ENCODE data around the gene LRRC72. TPM values are rescaled to one million over a fixed set of nuclear protein-coding genes. Genes with fewer than 3 reads are reported as not detected.
"Not testable (repeated sequence)": the region's sequence is repeated elsewhere in the genome, so short reads cannot be mapped to it uniquely, and the experiment has no call there.

The LRRC72 gene
- total and polyA plus RNA-seq, 7 experiments from 2014 or later: not detected

- intact Hi-C loops (cut with micrococcal nuclease): no loop called here
- ChIA-PET POLR2A (no interaction called here), CTCF (no interaction called here)
- Histone ChIP-seq H3K27ac (ENCODE audit: low read depth, low read length) (no peak overlapping the region), H3K4me1 (ENCODE audit: control insufficient read depth in 2 of 2, insufficient read depth in 2 of 2, low read length in 2 of 2) (no peaks in the 10 kb centered on the region), H3K36me3 (ENCODE audit: control insufficient read depth in 2 of 3, insufficient read depth in 3 of 3, low read length in 3 of 3) (no peaks in the 10 kb centered on the region), H3K9me3 (ENCODE audit: control insufficient read depth in 2 of 3, low read length in 3 of 3) (no peaks in the 10 kb centered on the region), H3K27me3 (ENCODE audit: control insufficient read depth in 2 of 2, insufficient read depth in 2 of 2, low read length in 2 of 2) (no peaks in the 10 kb centered on the region), H3K4me3 (ENCODE audit: low read length) (no peak overlapping the region)
- ATAC-seq (no peak), DNase-seq (no peak)
- no peaks in the 10 kb centered on the region for H3K36me3 Mint-ChIP-seq
- peaks cover 0 to 5% (median 0%) of the 10 kb centered on the region in 7 donors for H3K4me1 Mint-ChIP-seq
- peaks cover 0 to 8% (median 2%) of the 10 kb centered on the region in 5 donors for H3K27me3 Mint-ChIP-seq
- H3K4me3 Mint-ChIP-seq: no peak overlapping the region
- no peaks in the 10 kb centered on the region for H3K9me3 Mint-ChIP-seq
- no peak overlapping the region for H3K27ac Mint-ChIP-seq
These were observed 33.4 kb upstream of the LRRC72 start for GRCh38 chr7:16493266-16493665.

- H3K4me1 ChIP-seq (ENCODE audit: control insufficient read depth in 2 of 2, insufficient read depth in 2 of 2, low read length in 2 of 2): no peaks in the 10 kb centered on the region
- H3K36me3 ChIP-seq (ENCODE audit: control insufficient read depth in 2 of 3, insufficient read depth in 3 of 3, low read length in 3 of 3): no peaks in the 10 kb centered on the region
- ChIA-PET CTCF (no interaction called here), POLR2A (interaction anchor here (0.5 kb wide), 1 partner anchor 39 kb away, joined by 3 read pairs; no protein-coding TSS in a partner anchor)
- no peaks in the 10 kb centered on the region for H3K27me3 ChIP-seq (ENCODE audit: control insufficient read depth in 2 of 2, insufficient read depth in 2 of 2, low read length in 2 of 2)
- H3K27ac Mint-ChIP-seq: no peak overlapping the region
- no peak overlapping the region for H3K4me3 Mint-ChIP-seq
- H3K27me3 Mint-ChIP-seq: peaks cover 0 to 10% (median 0%) of the 10 kb centered on the region in 5 donors
- H3K36me3 Mint-ChIP-seq: no peaks in the 10 kb centered on the region
- no peak overlapping the region for H3K27ac ChIP-seq (ENCODE audit: low read depth, low read length)
- no peaks in the 10 kb centered on the region for H3K9me3 Mint-ChIP-seq
- ATAC-seq: no peak
- DNase-seq: no peak
- H3K4me1 Mint-ChIP-seq: peaks cover 0 to 5% (median 0%) of the 10 kb centered on the region in 7 donors
- H3K4me3 ChIP-seq (ENCODE audit: low read length): no peak overlapping the region
- no peaks in the 10 kb centered on the region for H3K9me3 ChIP-seq (ENCODE audit: control insufficient read depth in 2 of 3, low read length in 3 of 3)
- intact Hi-C loops (cut with micrococcal nuclease): no loop called here
These were observed 32.1 kb upstream of the LRRC72 start for GRCh38 chr7:16494551-16494950.

- Mint-ChIP-seq H3K4me3 (no peak overlapping the region), H3K4me1 (peaks cover 0 to 5% (median 0%) of the 10 kb centered on the region in 7 donors), H3K27me3 (peaks cover 0 to 10% (median 0%) of the 10 kb centered on the region in 5 donors), H3K36me3 (no peaks in the 10 kb centered on the region), H3K27ac (no peak overlapping the region), H3K9me3 (no peaks in the 10 kb centered on the region)
- Histone ChIP-seq H3K36me3 (ENCODE audit: control insufficient read depth in 2 of 3, insufficient read depth in 3 of 3, low read length in 3 of 3) (no peaks in the 10 kb centered on the region), H3K27ac (ENCODE audit: low read depth, low read length) (no peak overlapping the region), H3K9me3 (ENCODE audit: control insufficient read depth in 2 of 3, low read length in 3 of 3) (no peaks in the 10 kb centered on the region), H3K4me1 (ENCODE audit: control insufficient read depth in 2 of 2, insufficient read depth in 2 of 2, low read length in 2 of 2) (no peaks in the 10 kb centered on the region), H3K27me3 (ENCODE audit: control insufficient read depth in 2 of 2, insufficient read depth in 2 of 2, low read length in 2 of 2) (no peaks in the 10 kb centered on the region), H3K4me3 (ENCODE audit: low read length) (no peak overlapping the region)
- no peak for ATAC-seq
- intact Hi-C loops (cut with micrococcal nuclease): no loop called here
- ChIA-PET POLR2A (no interaction called here), CTCF (no interaction called here)
- DNase-seq: no peak
These were observed 31.5 kb upstream of the LRRC72 start for GRCh38 chr7:16494955-16495719.

- Mint-ChIP-seq H3K9me3 (no peaks in the 10 kb centered on the region), H3K27me3 (peaks cover 0 to 21% (median 0%) of the 10 kb centered on the region in 5 donors), H3K27ac (no peak overlapping the region), H3K4me3 (no peak overlapping the region), H3K36me3 (no peaks in the 10 kb centered on the region), H3K4me1 (no peaks in the 10 kb centered on the region)
- DNase-seq: no peak
- H3K4me1 ChIP-seq (ENCODE audit: control insufficient read depth in 2 of 2, insufficient read depth in 2 of 2, low read length in 2 of 2): no peaks in the 10 kb centered on the region
- intact Hi-C loops (cut with micrococcal nuclease): no loop called here
- H3K27ac ChIP-seq (ENCODE audit: low read depth, low read length): no peak overlapping the region
- no peaks in the 10 kb centered on the region for H3K36me3 ChIP-seq (ENCODE audit: control insufficient read depth in 2 of 3, insufficient read depth in 3 of 3, low read length in 3 of 3)
- POLR2A ChIA-PET: no interaction called here
- no peak overlapping the region for H3K4me3 ChIP-seq (ENCODE audit: low read length)
- H3K9me3 ChIP-seq (ENCODE audit: control insufficient read depth in 2 of 3, low read length in 3 of 3): no peaks in the 10 kb centered on the region
- no peaks in the 10 kb centered on the region for H3K27me3 ChIP-seq (ENCODE audit: control insufficient read depth in 2 of 2, insufficient read depth in 2 of 2, low read length in 2 of 2)
- CTCF ChIA-PET: interaction anchor here (0.5 kb wide), 1 partner anchor 19 kb away, joined by 3 read pairs; no protein-coding TSS in a partner anchor
- no peak for ATAC-seq
These were observed 28.5 kb upstream of the LRRC72 start for GRCh38 chr7:16498122-16498521.

- H3K36me3 ChIP-seq (ENCODE audit: control insufficient read depth in 2 of 3, insufficient read depth in 3 of 3, low read length in 3 of 3): no peaks in the 10 kb centered on the region
- H3K27me3 ChIP-seq (ENCODE audit: control insufficient read depth in 2 of 2, insufficient read depth in 2 of 2, low read length in 2 of 2): no peaks in the 10 kb centered on the region
- H3K4me1 Mint-ChIP-seq: no peaks in the 10 kb centered on the region
- no peak overlapping the region for H3K27ac Mint-ChIP-seq
- H3K4me1 ChIP-seq (ENCODE audit: control insufficient read depth in 2 of 2, insufficient read depth in 2 of 2, low read length in 2 of 2): no peaks in the 10 kb centered on the region
- ChIA-PET POLR2A (no interaction called here), CTCF (no interaction called here)
- H3K4me3 ChIP-seq (ENCODE audit: low read length): no peak overlapping the region
- intact Hi-C loops (cut with micrococcal nuclease): no loop called here
- H3K27ac ChIP-seq (ENCODE audit: low read depth, low read length): no peak overlapping the region
- no peak overlapping the region for H3K4me3 Mint-ChIP-seq
- no peaks in the 10 kb centered on the region for H3K9me3 ChIP-seq (ENCODE audit: control insufficient read depth in 2 of 3, low read length in 3 of 3)
- H3K36me3 Mint-ChIP-seq: no peaks in the 10 kb centered on the region
- DNase-seq (no peak), ATAC-seq (no peak)
- H3K27me3 Mint-ChIP-seq: peaks cover 3 to 13% (median 11%) of the 10 kb centered on the region in 5 donors
- peaks cover 0 to 2% (median 0%) of the 10 kb centered on the region in 11 donors for H3K9me3 Mint-ChIP-seq
These were observed 24.3 kb upstream of the LRRC72 start for GRCh38 chr7:16502303-16502702.

GRCh38 chr7:16504019-16504418, 22.6 kb upstream of the LRRC72 start:
- H3K36me3 Mint-ChIP-seq: no peaks in the 10 kb centered on the region
- H3K27me3 Mint-ChIP-seq: peaks cover 3 to 21% (median 10%) of the 10 kb centered on the region in 5 donors
- H3K4me1 Mint-ChIP-seq: no peaks in the 10 kb centered on the region
- no peak overlapping the region for H3K4me3 Mint-ChIP-seq
- ATAC-seq (no peak), DNase-seq (no peak)
- peak overlapping the region in 1 of 9 donors; percentile 21 for H3K27ac Mint-ChIP-seq
- no peaks in the 10 kb centered on the region for H3K36me3 ChIP-seq (ENCODE audit: control insufficient read depth in 2 of 3, insufficient read depth in 3 of 3, low read length in 3 of 3)
- H3K27ac ChIP-seq (ENCODE audit: low read depth, low read length): no peak overlapping the region
- intact Hi-C loops (cut with micrococcal nuclease): no loop called here
- no peak overlapping the region for H3K4me3 ChIP-seq (ENCODE audit: low read length)
- H3K9me3 Mint-ChIP-seq: peaks cover 0 to 6% (median 0%) of the 10 kb centered on the region in 11 donors
- no peaks in the 10 kb centered on the region for H3K27me3 ChIP-seq (ENCODE audit: control insufficient read depth in 2 of 2, insufficient read depth in 2 of 2, low read length in 2 of 2)
- H3K9me3 ChIP-seq (ENCODE audit: control insufficient read depth in 2 of 3, low read length in 3 of 3): no peaks in the 10 kb centered on the region
- POLR2A ChIA-PET: no interaction called here
- no peaks in the 10 kb centered on the region for H3K4me1 ChIP-seq (ENCODE audit: control insufficient read depth in 2 of 2, insufficient read depth in 2 of 2, low read length in 2 of 2)
- CTCF ChIA-PET: no interaction called here

GRCh38 chr7:16506422-16506821, 20.2 kb upstream of the LRRC72 start:
- DNase-seq; intact Hi-C loops (cut with micrococcal nuclease); H3K36me3 Mint-ChIP-seq; H3K27ac Mint-ChIP-seq; POLR2A ChIA-PET; H3K36me3 ChIP-seq (ENCODE audit: control insufficient read depth in 2 of 3, insufficient read depth in 3 of 3, low read length in 3 of 3); CTCF ChIA-PET; H3K4me3 ChIP-seq (ENCODE audit: low read length); H3K27me3 ChIP-seq (ENCODE audit: control insufficient read depth in 2 of 2, insufficient read depth in 2 of 2, low read length in 2 of 2); H3K4me3 Mint-ChIP-seq; H3K9me3 Mint-ChIP-seq; H3K4me1 Mint-ChIP-seq; ATAC-seq; H3K27ac ChIP-seq (ENCODE audit: low read depth, low read length); H3K4me1 ChIP-seq (ENCODE audit: control insufficient read depth in 2 of 2, insufficient read depth in 2 of 2, low read length in 2 of 2); H3K9me3 ChIP-seq (ENCODE audit: control insufficient read depth in 2 of 3, low read length in 3 of 3): not testable (repeated sequence)
- peaks cover 3 to 21% (median 5%) of the 10 kb centered on the region in 5 donors for H3K27me3 Mint-ChIP-seq
